Activated CD4-positive, alpha-beta memory T cell treated with anti-CD3 and anti-CD28 coated beads for 36 hours (primary cell): ENCODE results near the gene GDF2. TPM values are rescaled to one million over a fixed set of nuclear protein-coding genes. Genes with fewer than 3 reads are reported as not detected.

Experiments
- CTCF ChIA-PET: fragments of 350-600 bp; sonication (Branson Sonifier 250); formaldehyde crosslinking; loops from one replicate; lab custom pipeline; 2021; ENCODE audit warnings: antibody characterized with exemption, inconsistent platforms; lab: Charles Lee
- POLR2A ChIA-PET: fragments of 350-600 bp; sonication (Branson Sonifier 250); formaldehyde crosslinking; loops from one replicate; lab custom pipeline; 2021; ENCODE audit warnings: antibody characterized with exemption; lab: Charles Lee
- DNase-seq: peaks from one replicate; pipeline ENCODE4 v3.0.0-alpha.2; 2020
- H3K27ac Mint-ChIP-seq: one replicate; pipeline ENCODE4 v1.8.0; 2021; ENCODE audit warnings: mixed read lengths
- H3K27me3 Mint-ChIP-seq: one replicate; pipeline ENCODE4 v1.8.0; 2021; ENCODE audit warnings: mixed read lengths
- H3K36me3 Mint-ChIP-seq: one replicate; pipeline ENCODE4 v1.8.0; 2021; ENCODE audit warnings: mixed read lengths
- H3K4me1 Mint-ChIP-seq: one replicate; pipeline ENCODE4 v1.8.0; 2021; ENCODE audit warnings: low read depth, mixed read lengths
- H3K4me3 Mint-ChIP-seq: one replicate; pipeline ENCODE4 v1.8.0; 2021; ENCODE audit warnings: mild to moderate bottlenecking, mixed read lengths
- H3K9me3 Mint-ChIP-seq: one replicate; pipeline ENCODE4 v1.8.0; 2021; ENCODE audit warnings: mixed read lengths
- intact Hi-C: fragments of 100-400 bp; cut with micrococcal nuclease; formaldehyde crosslinking; loops from one replicate; pipeline ENCODE4 v1.15.1; 2023
- total RNA-seq, 2 experiments: library from RNA; stranded (reverse); gene quantifications; one replicate each; pipeline ENCODE4 v1.2.3, GENCODE V29; 2021

GDF2 gene
- total RNA-seq, 2 experiments from 2014 or later = not detected

- no peaks in the 10 kb centered on the region for H3K36me3 Mint-ChIP-seq
- peaks cover 2% of the 10 kb centered on the region for H3K27me3 Mint-ChIP-seq
- DNase-seq = no peak
- H3K4me1 Mint-ChIP-seq = no peaks in the 10 kb centered on the region
- H3K9me3 Mint-ChIP-seq = no peaks in the 10 kb centered on the region
- POLR2A ChIA-PET = no interaction called here
- intact Hi-C loops = no loop called here
- H3K4me3 Mint-ChIP-seq = no peak overlapping the region
- CTCF ChIA-PET = no interaction called here
- no peak overlapping the region for H3K27ac Mint-ChIP-seq
Observed at GRCh38 chr10:47329855-47330254, 7.6 kb downstream of the GDF2 start.

- Mint-ChIP-seq H3K27me3 (peaks cover 4% of the 10 kb centered on the region), H3K27ac (no peak overlapping the region), H3K4me1 (no peaks in the 10 kb centered on the region), H3K4me3 (no peak overlapping the region), H3K9me3 (no peaks in the 10 kb centered on the region), H3K36me3 (no peaks in the 10 kb centered on the region)
- ChIA-PET CTCF (no interaction called here), POLR2A (no interaction called here)
- intact Hi-C loops = no loop called here
- no peak for DNase-seq
Observed at GRCh38 chr10:47330366-47330765, 8.1 kb downstream of the GDF2 start.

- H3K9me3 Mint-ChIP-seq = no peaks in the 10 kb centered on the region
- H3K27ac Mint-ChIP-seq = no peak overlapping the region
- ChIA-PET POLR2A (no interaction called here), CTCF (interaction anchor here (1.1 kb wide), 1 partner anchor 19 kb away, joined by 3 read pairs; no protein-coding TSS in a partner anchor)
- DNase-seq = no peak
- intact Hi-C loops = no loop called here
- H3K4me3 Mint-ChIP-seq = no peak overlapping the region
- no peaks in the 10 kb centered on the region for H3K4me1 Mint-ChIP-seq
- peaks cover 4% of the 10 kb centered on the region for H3K27me3 Mint-ChIP-seq
- no peaks in the 10 kb centered on the region for H3K36me3 Mint-ChIP-seq
Observed at GRCh38 chr10:47330804-47331203, 8.6 kb downstream of the GDF2 start.

GRCh38 chr10:47331491-47331890 is 9.2 kb downstream of the GDF2 start:
- no peak for DNase-seq
- H3K36me3 Mint-ChIP-seq = no peaks in the 10 kb centered on the region
- peaks cover 4% of the 10 kb centered on the region for H3K27me3 Mint-ChIP-seq
- intact Hi-C loops = no loop called here
- CTCF ChIA-PET = interaction anchor here (1.1 kb wide), 2 partner anchors 9 to 20 kb away, joined by 3 read pairs; no protein-coding TSS in a partner anchor
- no peaks in the 10 kb centered on the region for H3K9me3 Mint-ChIP-seq
- POLR2A ChIA-PET = no interaction called here
- no peak overlapping the region for H3K27ac Mint-ChIP-seq
- H3K4me3 Mint-ChIP-seq = no peak overlapping the region
- H3K4me1 Mint-ChIP-seq = no peaks in the 10 kb centered on the region

GRCh38 chr10:47331954-47332353 is 9.7 kb downstream of the GDF2 start:
- intact Hi-C loops = no loop called here
- H3K4me1 Mint-ChIP-seq = no peaks in the 10 kb centered on the region
- POLR2A ChIA-PET = no interaction called here

GRCh38 chr10:47332371-47332770 is 10.1 kb downstream of the GDF2 start:
- DNase-seq = no peak
- H3K4me1 Mint-ChIP-seq = no peaks in the 10 kb centered on the region
- intact Hi-C loops = no loop called here
- ChIA-PET POLR2A (no interaction called here), CTCF (interaction anchor here (1.1 kb wide), 1 partner anchor 8 kb away, joined by 3 read pairs; no protein-coding TSS in a partner anchor)
- no peaks in the 10 kb centered on the region for H3K36me3 Mint-ChIP-seq
- H3K27ac Mint-ChIP-seq = no peak overlapping the region
- no peak overlapping the region for H3K4me3 Mint-ChIP-seq
- H3K9me3 Mint-ChIP-seq = no peaks in the 10 kb centered on the region
- H3K27me3 Mint-ChIP-seq = peaks cover 4% of the 10 kb centered on the region

More at GRCh38 chr10:47331954-47332353, 9.7 kb downstream of the GDF2 start:
- peaks cover 4% of the 10 kb centered on the region for H3K27me3 Mint-ChIP-seq
- no peaks in the 10 kb centered on the region for H3K36me3 Mint-ChIP-seq
- H3K4me3 Mint-ChIP-seq = no peak overlapping the region
- no peak for DNase-seq
- H3K9me3 Mint-ChIP-seq = no peaks in the 10 kb centered on the region
- CTCF ChIA-PET = interaction anchor here (1.1 kb wide), 2 partner anchors 9 to 20 kb away, joined by 3 read pairs; no protein-coding TSS in a partner anchor
- no peak overlapping the region for H3K27ac Mint-ChIP-seq

GRCh38 chr10:47332946-47333345 is 10.7 kb downstream of the GDF2 start:
- intact Hi-C loops = no loop called here

GRCh38 chr10:47333532-47333931 is 11.3 kb downstream of the GDF2 start:
- Mint-ChIP-seq H3K9me3 (no peaks in the 10 kb centered on the region), H3K4me3 (no peak overlapping the region), H3K36me3 (no peaks in the 10 kb centered on the region), H3K27me3 (peaks cover 4% of the 10 kb centered on the region), H3K27ac (no peak overlapping the region), H3K4me1 (no peaks in the 10 kb centered on the region)
- POLR2A ChIA-PET = no interaction called here
- CTCF ChIA-PET = no interaction called here
- intact Hi-C loops = no loop called here
- no peak for DNase-seq

More at GRCh38 chr10:47332946-47333345, 10.7 kb downstream of the GDF2 start:
- Mint-ChIP-seq H3K4me3 (no peak overlapping the region), H3K27me3 (peaks cover 4% of the 10 kb centered on the region), H3K4me1 (no peaks in the 10 kb centered on the region), H3K9me3 (no peaks in the 10 kb centered on the region), H3K27ac (no peak overlapping the region), H3K36me3 (no peaks in the 10 kb centered on the region)
- ChIA-PET POLR2A (no interaction called here), CTCF (no interaction called here)
- no peak for DNase-seq

GRCh38 chr10:47334466-47335295 is 12.4 kb downstream of the GDF2 start:
- intact Hi-C loops = no loop called here
- no peaks in the 10 kb centered on the region for H3K9me3 Mint-ChIP-seq
- H3K4me3 Mint-ChIP-seq = no peak overlapping the region
- ChIA-PET CTCF (no interaction called here), POLR2A (no interaction called here)
- H3K27me3 Mint-ChIP-seq = peaks cover 4% of the 10 kb centered on the region
- no peak for DNase-seq
- H3K27ac Mint-ChIP-seq = no peak overlapping the region
- H3K36me3 Mint-ChIP-seq = no peaks in the 10 kb centered on the region
- no peaks in the 10 kb centered on the region for H3K4me1 Mint-ChIP-seq

GRCh38 chr10:47335906-47336305 is 13.7 kb downstream of the GDF2 start:
- Mint-ChIP-seq H3K4me1 (no peaks in the 10 kb centered on the region), H3K27me3 (peaks cover 9% of the 10 kb centered on the region), H3K9me3 (no peaks in the 10 kb centered on the region), H3K4me3 (no peak overlapping the region), H3K27ac (no peak overlapping the region), H3K36me3 (no peaks in the 10 kb centered on the region)
- intact Hi-C loops = no loop called here
- DNase-seq = no peak
- CTCF ChIA-PET = no interaction called here
- POLR2A ChIA-PET = no interaction called here

GRCh38 chr10:47336387-47337134 is 14.3 kb downstream of the GDF2 start:
- Mint-ChIP-seq H3K4me1 (no peaks in the 10 kb centered on the region), H3K9me3 (no peaks in the 10 kb centered on the region), H3K27me3 (peaks cover 9% of the 10 kb centered on the region), H3K27ac (no peak overlapping the region), H3K4me3 (no peak overlapping the region), H3K36me3 (no peaks in the 10 kb centered on the region)
- intact Hi-C loops = no loop called here
- CTCF ChIA-PET = interaction anchor here (1.0 to 1.6 kb wide), 2 partner anchors 9 to 312 kb away, joined by 5 read pairs; no protein-coding TSS in a partner anchor
- no peak for DNase-seq
- POLR2A ChIA-PET = no interaction called here

- H3K4me3 Mint-ChIP-seq = no peak overlapping the region
Observed at GRCh38 chr10:47337310-47337709, 15.1 kb downstream of the GDF2 start.

More at GRCh38 chr10:47337310-47337709, 15.1 kb downstream of the GDF2 start:
- no peaks in the 10 kb centered on the region for H3K36me3 Mint-ChIP-seq
- H3K27me3 Mint-ChIP-seq = peaks cover 9% of the 10 kb centered on the region
- H3K27ac Mint-ChIP-seq = no peak overlapping the region
- intact Hi-C loops = no loop called here
- H3K4me1 Mint-ChIP-seq = no peaks in the 10 kb centered on the region
- CTCF ChIA-PET = interaction anchor here (1.0 to 1.6 kb wide), 2 partner anchors 9 to 312 kb away, joined by 5 read pairs; no protein-coding TSS in a partner anchor
- POLR2A ChIA-PET = no interaction called here
- DNase-seq = no peak
- no peaks in the 10 kb centered on the region for H3K9me3 Mint-ChIP-seq
